Panc1 (cell line): ENCODE results near the gene SKAP1. TPM values are rescaled to one million over a fixed set of nuclear protein-coding genes. Genes with fewer than 3 reads are reported as not detected.

Experiments used
- ATAC-seq: fragments of 200-7000 bp; cut with Tn5 transposase; 2 replicates; pipeline ENCODE4 v1.9.1; 2020; ENCODE audit warnings: mild to moderate bottlenecking, moderate library complexity
- BruUV-seq: library from RNA; stranded (reverse); fragments of 400-500 nt; replicated peaks from 2 replicates; lab custom pipeline; 2021; lab: Mats Ljungman, UMichigan
- CTCF ChIA-PET: fragments of 300-600 bp; sonication (Branson Sonifier 250); formaldehyde crosslinking; loops from one replicate; lab custom pipeline; 2022; ENCODE audit warnings: antibody characterized with exemption; lab: Charles Lee
- POLR2A ChIA-PET: fragments of 300-600 bp; sonication (Branson Sonifier 250); formaldehyde crosslinking; loops from one replicate; lab custom pipeline; 2022; ENCODE audit warnings: antibody characterized with exemption; lab: Charles Lee
- DNase-seq: peaks from one replicate; pipeline ENCODE4 v3.0.0-alpha.2; 2010; ENCODE audit warnings: low read depth, low spot score
- H3K27ac ChIP-seq: 2 replicates; pipeline ENCODE4 v1.5.1; 2011; ENCODE audit warnings: mild to moderate bottlenecking, low read length, inconsistent platforms
- H3K27me3 ChIP-seq: fragments of 200-500 bp; sonication (Bioruptor generic); 2 replicates; pipeline ENCODE4 v1.6.0; 2014; ENCODE audit warnings: low read length, inconsistent platforms; ENCODE audit not compliant: control insufficient read depth, insufficient read depth
- H3K36me3 ChIP-seq: fragments of 200-500 bp; sonication (Bioruptor generic); 2 replicates; pipeline ENCODE4 v1.5.1; 2014; ENCODE audit warnings: inconsistent platforms, mild to moderate bottlenecking, low read length, moderate library complexity; ENCODE audit not compliant: control insufficient read depth, insufficient read depth
- H3K4me1 ChIP-seq: 2 replicates; pipeline ENCODE4 v1.5.1; 2011; ENCODE audit warnings: inconsistent platforms, mild to moderate bottlenecking, low read length, moderate library complexity; ENCODE audit not compliant: control insufficient read depth, insufficient read depth
- H3K4me3 ChIP-seq, 2 experiments: 2 replicates each; pipeline ENCODE4 v1.5.1; 2011 to 2012; ENCODE audit warnings: low read depth in 2 of 2, low read length in 2 of 2, mild to moderate bottlenecking in 2 of 2, inconsistent platforms in 1 of 2, moderate library complexity in 1 of 2
- H3K9me3 ChIP-seq: fragments of 200-500 bp; sonication (Bioruptor generic); 2 replicates; pipeline ENCODE4 v1.5.1; 2014; ENCODE audit warnings: low read depth, mild to moderate bottlenecking, inconsistent platforms, low read length, moderate library complexity; ENCODE audit not compliant: control insufficient read depth, insufficient read depth
- POLR2AphosphoS5 ChIP-seq: IDR thresholded peaks from 2 replicates; pipeline ENCODE4 v1.6.1; 2012; ENCODE audit warnings: mild to moderate bottlenecking, low read depth, low read length, moderate library complexity
- SIN3A ChIP-seq: IDR thresholded peaks from 2 replicates; pipeline ENCODE4 v1.6.1; 2012; ENCODE audit warnings: low read depth, mild to moderate bottlenecking, low read length, moderate library complexity, borderline replicate concordance; ENCODE audit not compliant: insufficient read depth
- TCF7L2 ChIP-seq: IDR thresholded peaks from 2 replicates; pipeline ENCODE4 v1.6.1; 2011; ENCODE audit warnings: mild to moderate bottlenecking, low read depth, low read length, inconsistent platforms
- in situ Hi-C: cut with HindIII; loops from 2 replicates; pipeline ENCODE4 v1.10.0; 2016; ENCODE audit warnings: low sequenced_read_pairs, low pct_unique_long_range_greater_than_20kb
- intact Hi-C: fragments of 100-400 bp; cut with micrococcal nuclease; formaldehyde crosslinking; loops from one replicate; pipeline ENCODE4 v1.10.0; 2022; ENCODE audit not compliant: unreplicated experiment
- total RNA-seq: library from RNA; stranded (reverse); gene quantifications from one replicate; pipeline ENCODE4 v1.2.1, GENCODE V29; 2021; ENCODE audit not compliant: unreplicated experiment
- TF ChIP-seq, protein P1 (sequence below): fragments of 450-650 bp; IDR thresholded peaks from 2 replicates; pipeline ENCODE4 v1.5.1; 2017; ENCODE audit warnings: mild to moderate bottlenecking
- TF ChIP-seq, protein P2 (sequence below), 2 experiments: IDR thresholded peaks; 2 replicates each; pipeline ENCODE4 v1.6.1; 2011 to 2012; ENCODE audit warnings: low read depth in 2 of 2, control low read depth in 1 of 2, low read length in 1 of 2, mild to moderate bottlenecking in 1 of 2, moderate library complexity in 1 of 2; ENCODE audit not compliant: insufficient read depth in 1 of 2

Gene SKAP1
- total RNA-seq, 1 experiment from 2014 or later = 0.90 TPM

DNA sequence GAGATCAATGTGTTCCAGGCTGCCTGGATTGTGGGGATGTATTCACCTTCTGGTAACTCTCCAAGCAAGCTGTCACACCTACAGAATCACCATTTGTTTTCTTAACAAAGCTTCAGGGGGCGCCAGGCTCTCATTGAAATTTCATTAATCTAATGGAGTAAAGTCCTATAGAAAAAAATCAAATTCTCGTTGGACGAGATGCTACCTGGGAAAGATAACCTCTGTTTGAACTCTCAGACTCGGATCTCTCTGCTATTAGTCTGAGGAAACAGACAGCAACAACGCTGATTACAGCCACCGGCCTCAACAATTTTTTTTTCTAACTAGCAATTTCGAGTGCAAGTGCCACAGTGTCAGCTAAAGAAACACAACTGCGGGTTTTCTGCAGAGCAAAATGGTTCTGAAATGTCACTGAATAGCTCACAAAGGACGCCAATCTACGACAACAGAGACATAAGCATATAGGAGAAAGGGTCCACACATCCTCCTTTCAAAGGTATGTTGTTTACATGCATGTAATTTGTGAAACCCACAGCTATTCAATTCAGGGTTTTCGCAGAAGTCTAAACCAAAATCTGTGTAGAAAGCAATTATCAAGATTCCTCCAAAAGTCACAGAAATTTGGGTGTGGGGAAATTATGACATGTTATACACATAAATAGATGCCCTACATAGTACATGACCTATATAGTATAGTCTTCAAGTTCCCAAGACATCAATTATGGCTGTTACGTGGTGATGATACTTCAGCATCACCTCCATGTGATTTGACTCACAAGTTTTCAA lies 135.8 kb downstream of the SKAP1 start:
- no peak overlapping the region for H3K27ac ChIP-seq
- H3K27me3 ChIP-seq = peaks cover 2% of the 10 kb centered on the region
- no peak overlapping the region for H3K4me3 ChIP-seq
- ATAC-seq = peak; percentile 42; the same call in 1 of the 2 replicates
- DNase-seq = no peak
- H3K9me3 ChIP-seq = no peaks in the 10 kb centered on the region
- CTCF ChIA-PET = interaction anchor here (0.5 kb wide), 1 partner anchor 332 kb away, joined by 6 read pairs; the partner anchor contains the start of gene HOXB9
- in situ Hi-C loops (no loop called here), intact Hi-C loops (no loop called here)
- no peaks in the 10 kb centered on the region for H3K36me3 ChIP-seq
- BruUV-seq = no TSS peak
- POLR2A ChIA-PET = no interaction called here
- peaks cover 9% of the 10 kb centered on the region for H3K4me1 ChIP-seq
- TF ChIP-seq, protein P1, sequence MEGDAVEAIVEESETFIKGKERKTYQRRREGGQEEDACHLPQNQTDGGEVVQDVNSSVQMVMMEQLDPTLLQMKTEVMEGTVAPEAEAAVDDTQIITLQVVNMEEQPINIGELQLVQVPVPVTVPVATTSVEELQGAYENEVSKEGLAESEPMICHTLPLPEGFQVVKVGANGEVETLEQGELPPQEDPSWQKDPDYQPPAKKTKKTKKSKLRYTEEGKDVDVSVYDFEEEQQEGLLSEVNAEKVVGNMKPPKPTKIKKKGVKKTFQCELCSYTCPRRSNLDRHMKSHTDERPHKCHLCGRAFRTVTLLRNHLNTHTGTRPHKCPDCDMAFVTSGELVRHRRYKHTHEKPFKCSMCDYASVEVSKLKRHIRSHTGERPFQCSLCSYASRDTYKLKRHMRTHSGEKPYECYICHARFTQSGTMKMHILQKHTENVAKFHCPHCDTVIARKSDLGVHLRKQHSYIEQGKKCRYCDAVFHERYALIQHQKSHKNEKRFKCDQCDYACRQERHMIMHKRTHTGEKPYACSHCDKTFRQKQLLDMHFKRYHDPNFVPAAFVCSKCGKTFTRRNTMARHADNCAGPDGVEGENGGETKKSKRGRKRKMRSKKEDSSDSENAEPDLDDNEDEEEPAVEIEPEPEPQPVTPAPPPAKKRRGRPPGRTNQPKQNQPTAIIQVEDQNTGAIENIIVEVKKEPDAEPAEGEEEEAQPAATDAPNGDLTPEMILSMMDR = peak; percentile 36
- TF ChIP-seq POLR2AphosphoS5 (no peak), TCF7L2 (no peak), SIN3A (no peak)
- TF ChIP-seq, protein P2, sequence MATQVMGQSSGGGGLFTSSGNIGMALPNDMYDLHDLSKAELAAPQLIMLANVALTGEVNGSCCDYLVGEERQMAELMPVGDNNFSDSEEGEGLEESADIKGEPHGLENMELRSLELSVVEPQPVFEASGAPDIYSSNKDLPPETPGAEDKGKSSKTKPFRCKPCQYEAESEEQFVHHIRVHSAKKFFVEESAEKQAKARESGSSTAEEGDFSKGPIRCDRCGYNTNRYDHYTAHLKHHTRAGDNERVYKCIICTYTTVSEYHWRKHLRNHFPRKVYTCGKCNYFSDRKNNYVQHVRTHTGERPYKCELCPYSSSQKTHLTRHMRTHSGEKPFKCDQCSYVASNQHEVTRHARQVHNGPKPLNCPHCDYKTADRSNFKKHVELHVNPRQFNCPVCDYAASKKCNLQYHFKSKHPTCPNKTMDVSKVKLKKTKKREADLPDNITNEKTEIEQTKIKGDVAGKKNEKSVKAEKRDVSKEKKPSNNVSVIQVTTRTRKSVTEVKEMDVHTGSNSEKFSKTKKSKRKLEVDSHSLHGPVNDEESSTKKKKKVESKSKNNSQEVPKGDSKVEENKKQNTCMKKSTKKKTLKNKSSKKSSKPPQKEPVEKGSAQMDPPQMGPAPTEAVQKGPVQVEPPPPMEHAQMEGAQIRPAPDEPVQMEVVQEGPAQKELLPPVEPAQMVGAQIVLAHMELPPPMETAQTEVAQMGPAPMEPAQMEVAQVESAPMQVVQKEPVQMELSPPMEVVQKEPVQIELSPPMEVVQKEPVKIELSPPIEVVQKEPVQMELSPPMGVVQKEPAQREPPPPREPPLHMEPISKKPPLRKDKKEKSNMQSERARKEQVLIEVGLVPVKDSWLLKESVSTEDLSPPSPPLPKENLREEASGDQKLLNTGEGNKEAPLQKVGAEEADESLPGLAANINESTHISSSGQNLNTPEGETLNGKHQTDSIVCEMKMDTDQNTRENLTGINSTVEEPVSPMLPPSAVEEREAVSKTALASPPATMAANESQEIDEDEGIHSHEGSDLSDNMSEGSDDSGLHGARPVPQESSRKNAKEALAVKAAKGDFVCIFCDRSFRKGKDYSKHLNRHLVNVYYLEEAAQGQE (IDR thresholded peaks at IDR 0.05; ENCODE audit: insufficient read depth in 1 of 2, low read depth in 2 of 2, low read length in 1 of 2) = no peak

DNA sequence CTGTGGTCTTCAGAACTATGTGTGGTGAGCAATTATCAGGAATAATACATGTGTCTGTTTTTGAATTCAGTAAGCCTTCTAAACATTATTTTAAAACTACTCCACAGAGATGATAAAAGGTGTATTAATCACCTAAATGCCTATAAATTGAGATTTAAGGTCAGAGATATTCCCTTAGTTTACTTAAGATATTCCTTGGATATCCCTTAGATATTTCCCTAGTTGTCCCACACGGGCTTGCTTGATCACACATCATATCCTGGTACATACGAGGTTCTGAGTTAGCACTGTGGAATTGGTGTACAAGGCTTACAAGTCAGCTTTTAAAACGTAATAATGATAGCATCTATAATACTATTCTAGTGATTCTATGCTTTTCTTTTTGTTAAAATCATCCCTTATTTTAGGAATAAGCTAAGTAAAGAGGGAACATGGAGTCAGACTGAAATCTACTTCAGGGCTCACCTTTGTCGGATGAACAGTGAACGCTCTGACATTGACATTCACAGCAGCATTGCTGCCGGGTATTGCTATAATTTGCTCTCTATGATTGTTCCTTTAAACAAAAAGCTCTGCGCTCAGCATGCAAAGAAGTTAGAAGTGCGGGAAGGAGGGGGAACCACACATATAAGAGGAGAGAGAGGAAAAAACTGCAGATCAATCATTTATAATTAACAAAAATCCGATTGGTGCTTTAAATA lies 136.5 kb downstream of the SKAP1 start:
- no peak for DNase-seq
- no peaks in the 10 kb centered on the region for H3K36me3 ChIP-seq
- peaks cover 2% of the 10 kb centered on the region for H3K27me3 ChIP-seq
- POLR2A ChIA-PET = no interaction called here
- ATAC-seq = no peak
- TF ChIP-seq POLR2AphosphoS5 (no peak), SIN3A (no peak), TCF7L2 (no peak)
- TF ChIP-seq, protein P1 = no peak
- TF ChIP-seq, protein P2 (IDR thresholded peaks at IDR 0.05; ENCODE audit: insufficient read depth in 1 of 2, low read depth in 2 of 2, low read length in 1 of 2) = no peak
- intact Hi-C loops (no loop called here), in situ Hi-C loops (no loop called here)
- no peaks in the 10 kb centered on the region for H3K9me3 ChIP-seq
- peaks cover 9% of the 10 kb centered on the region for H3K4me1 ChIP-seq
- no peak overlapping the region for H3K4me3 ChIP-seq
- H3K27ac ChIP-seq = no peak overlapping the region; the same call in 1 of the 2 replicates
- BruUV-seq = no TSS peak
- CTCF ChIA-PET = no interaction called here
